ENCODE results near the gene HERPUD1. TPM values are rescaled to one million over a fixed set of nuclear protein-coding genes. Genes with fewer than 3 reads are reported as not detected.

The HERPUD1 gene
- total RNA-seq, 1 experiment from 2014 or later, result 296 TPM

- Histone ChIP-seq H3K36me3 (ENCODE audit: control insufficient read depth, insufficient read depth, low read length) (peaks cover 7% of the 10 kb centered on the region; the same call in 1 of the 2 replicates), H3K4me1 (peaks cover 27% of the 10 kb centered on the region), H3K27me3 (replicated peaks; ENCODE audit: control insufficient read depth, insufficient read depth, low read length) (no peaks in the 10 kb centered on the region), H3K9me3 (no peaks in the 10 kb centered on the region), H3K4me3 (ENCODE audit: low read depth, low read length) (no peak overlapping the region)
- Mint-ChIP-seq H3K9me3 (ENCODE audit: unreplicated experiment) (no peaks in the 10 kb centered on the region), H3K4me1 (ENCODE audit: low read depth, unreplicated experiment) (peaks cover 18% of the 10 kb centered on the region), H3K4me3 (ENCODE audit: unreplicated experiment) (peak overlapping the region; percentile 100), H3K27me3 (ENCODE audit: insufficient read depth, unreplicated experiment) (no peaks in the 10 kb centered on the region), H3K27ac (ENCODE audit: unreplicated experiment) (peak overlapping the region; percentile 33), H3K36me3 (ENCODE audit: insufficient read depth, unreplicated experiment) (peaks cover 95% of the 10 kb centered on the region)
- intact Hi-C loops (cut with micrococcal nuclease; ENCODE audit: unreplicated experiment), result no loop called here
- ChIA-PET CTCF (no interaction called here), POLR2A (interaction anchor here (0.9 kb wide), 1 partner anchor 16 kb away, joined by 4 read pairs; no protein-coding TSS in a partner anchor)
- no TSS peak for BruUV-seq (replicated peaks)
- TF ChIP-seq CTCF (IDR thresholded peaks at IDR 0.05; ENCODE audit: insufficient read depth in 1 of 2, low read depth in 1 of 2, low read length in 1 of 2, severe bottlenecking in 1 of 2, unreplicated experiment in 1 of 2), result no peak
- DNase-seq, result no peak
These were observed 3.3 kb downstream of the HERPUD1 start for GRCh38 chr16:56935201-56935600.

GRCh38 chr16:56936491-56936890, 4.5 kb downstream of the HERPUD1 start:
- TF ChIP-seq CTCF (IDR thresholded peaks at IDR 0.05; ENCODE audit: insufficient read depth in 1 of 2, low read depth in 1 of 2, low read length in 1 of 2, severe bottlenecking in 1 of 2, unreplicated experiment in 1 of 2), result no peak
- Mint-ChIP-seq H3K36me3 (ENCODE audit: insufficient read depth, unreplicated experiment) (peaks cover 100% of the 10 kb centered on the region), H3K4me1 (ENCODE audit: low read depth, unreplicated experiment) (peaks cover 18% of the 10 kb centered on the region), H3K27me3 (ENCODE audit: insufficient read depth, unreplicated experiment) (no peaks in the 10 kb centered on the region), H3K27ac (ENCODE audit: unreplicated experiment) (peak overlapping the region; percentile 88), H3K9me3 (ENCODE audit: unreplicated experiment) (no peaks in the 10 kb centered on the region), H3K4me3 (ENCODE audit: unreplicated experiment) (peak overlapping the region; percentile 42)
- no peak overlapping the region for H3K4me3 ChIP-seq (ENCODE audit: low read depth, low read length)
- H3K4me1 ChIP-seq, result peaks cover 15% of the 10 kb centered on the region
- H3K27me3 ChIP-seq (replicated peaks; ENCODE audit: control insufficient read depth, insufficient read depth, low read length), result no peaks in the 10 kb centered on the region
- H3K36me3 ChIP-seq (ENCODE audit: control insufficient read depth, insufficient read depth, low read length), result peaks cover 10% of the 10 kb centered on the region; the same call in 1 of the 2 replicates
- DNase-seq, result no peak
- POLR2A ChIA-PET, result interaction anchor here (0.5 kb wide), 1 partner anchor 18 kb away, joined by 11 read pairs; no protein-coding TSS in a partner anchor
- CTCF ChIA-PET, result no interaction called here
- BruUV-seq (replicated peaks), result no TSS peak
- intact Hi-C loops (cut with micrococcal nuclease; ENCODE audit: unreplicated experiment), result no loop called here
- no peaks in the 10 kb centered on the region for H3K9me3 ChIP-seq

- Mint-ChIP-seq H3K36me3 (ENCODE audit: insufficient read depth, unreplicated experiment) (peaks cover 100% of the 10 kb centered on the region), H3K9me3 (ENCODE audit: unreplicated experiment) (no peaks in the 10 kb centered on the region), H3K27ac (ENCODE audit: unreplicated experiment) (peak overlapping the region; percentile 88), H3K27me3 (ENCODE audit: insufficient read depth, unreplicated experiment) (no peaks in the 10 kb centered on the region), H3K4me1 (ENCODE audit: low read depth, unreplicated experiment) (peaks cover 18% of the 10 kb centered on the region), H3K4me3 (ENCODE audit: unreplicated experiment) (no peak overlapping the region)
- intact Hi-C loops (cut with micrococcal nuclease; ENCODE audit: unreplicated experiment), result no loop called here
- TF ChIP-seq CTCF (IDR thresholded peaks at IDR 0.05; ENCODE audit: insufficient read depth in 1 of 2, low read depth in 1 of 2, low read length in 1 of 2, severe bottlenecking in 1 of 2, unreplicated experiment in 1 of 2), result no peak
- no peak for DNase-seq
- peaks cover 14% of the 10 kb centered on the region for H3K4me1 ChIP-seq
- POLR2A ChIA-PET, result interaction anchor here (0.5 kb wide), 1 partner anchor 19 kb away, joined by 11 read pairs; no protein-coding TSS in a partner anchor
- BruUV-seq (replicated peaks), result no TSS peak
- H3K9me3 ChIP-seq, result no peaks in the 10 kb centered on the region
- H3K36me3 ChIP-seq (ENCODE audit: control insufficient read depth, insufficient read depth, low read length), result peaks cover 12% of the 10 kb centered on the region; the same call in 1 of the 2 replicates
- CTCF ChIA-PET, result no interaction called here
- H3K4me3 ChIP-seq (ENCODE audit: low read depth, low read length), result no peak overlapping the region
- no peaks in the 10 kb centered on the region for H3K27me3 ChIP-seq (replicated peaks; ENCODE audit: control insufficient read depth, insufficient read depth, low read length)
These were observed 5.0 kb downstream of the HERPUD1 start for GRCh38 chr16:56936950-56937349.

Measured in Caco-2 (cell line).